GM19455 (cell line): ENCODE results near the gene ARHGAP19.
"Not testable (repeated sequence)": the region's sequence is repeated elsewhere in the genome, so short reads cannot be mapped to it uniquely, and the experiment has no call there.

Experiments used
- ATAC-seq: cut with Tn5 transposase; IDR thresholded peaks from one replicate; pipeline ENCODE4 v1.9.1; 2021; ENCODE audit not compliant: unreplicated experiment

Gene ARHGAP19

DNA sequence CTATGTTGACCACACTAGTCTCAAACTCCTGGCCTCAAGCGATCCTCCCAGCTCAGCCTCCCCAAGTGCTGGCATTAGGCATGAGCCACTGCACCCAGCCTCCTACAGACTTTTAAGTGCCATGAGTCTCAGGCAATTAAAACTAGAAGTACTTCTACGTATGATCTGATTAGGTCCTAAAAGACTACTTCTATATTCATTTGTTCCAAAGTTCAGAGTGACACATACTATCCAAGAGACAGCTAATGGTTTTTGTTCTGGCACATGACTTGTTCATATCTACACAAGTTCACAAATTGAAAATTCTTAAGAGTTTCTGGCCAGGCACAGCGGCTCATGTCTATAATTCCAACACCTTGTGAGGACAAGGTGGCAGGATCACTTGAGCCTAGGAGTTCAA is 11.7 kb downstream of the ARHGAP19 start:
- ATAC-seq, result no peak

DNA sequence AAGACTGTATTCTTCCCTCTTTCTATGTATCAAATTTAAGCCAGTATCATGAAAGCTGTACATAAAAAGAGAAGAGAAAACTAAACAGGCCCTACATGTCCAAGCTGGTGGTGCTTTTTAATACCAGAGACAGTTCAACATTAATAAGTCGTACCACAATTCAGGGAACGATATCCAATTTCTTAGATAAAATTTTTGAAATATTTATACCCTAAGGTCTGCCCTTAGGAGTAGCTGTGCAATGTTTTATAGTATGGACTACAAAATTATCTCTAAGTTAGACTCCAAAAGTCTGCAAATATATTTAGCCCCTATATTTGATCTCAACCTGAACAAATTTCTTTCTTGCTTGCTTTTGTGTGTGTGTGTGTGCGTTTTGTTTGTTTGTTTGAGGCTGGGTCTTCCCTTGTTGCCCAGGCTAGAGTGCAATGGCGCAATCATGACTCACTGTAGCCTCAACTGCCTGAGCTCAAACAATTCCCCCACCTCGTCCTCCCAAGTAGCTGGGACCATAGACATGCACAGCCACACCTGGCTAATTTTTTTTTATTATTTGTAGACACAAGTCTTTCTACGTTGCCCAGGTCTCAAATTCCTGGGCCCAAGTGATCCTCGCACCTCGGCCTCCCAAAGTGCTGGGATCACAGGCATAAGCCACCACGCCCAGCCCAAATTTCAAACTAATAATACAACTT is 13.2 kb downstream of the ARHGAP19 start:
- no peak for ATAC-seq

DNA sequence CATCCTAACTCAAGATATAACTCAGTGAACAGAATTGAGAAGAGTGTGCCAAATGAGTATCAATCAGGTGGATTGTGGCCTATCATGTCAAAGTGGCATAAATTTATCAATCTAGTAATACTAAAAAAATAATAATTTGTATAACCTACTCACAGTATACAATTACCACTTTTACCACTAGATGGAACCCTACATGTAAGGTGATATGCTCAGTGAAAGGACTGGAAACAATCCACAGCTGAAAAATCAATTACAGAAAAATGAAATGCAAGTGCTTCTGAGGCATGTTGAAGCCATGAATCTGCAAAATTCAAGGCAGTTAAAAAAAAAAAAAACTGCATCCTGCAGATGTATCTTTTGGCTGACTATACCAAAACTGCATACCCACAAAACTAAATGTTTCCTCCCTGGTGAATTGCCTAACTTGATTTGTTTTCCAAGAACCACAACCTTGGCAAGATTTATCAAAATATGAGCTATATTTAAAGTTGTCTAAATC is 13.9 kb downstream of the ARHGAP19 start:
- ATAC-seq, result no peak

DNA sequence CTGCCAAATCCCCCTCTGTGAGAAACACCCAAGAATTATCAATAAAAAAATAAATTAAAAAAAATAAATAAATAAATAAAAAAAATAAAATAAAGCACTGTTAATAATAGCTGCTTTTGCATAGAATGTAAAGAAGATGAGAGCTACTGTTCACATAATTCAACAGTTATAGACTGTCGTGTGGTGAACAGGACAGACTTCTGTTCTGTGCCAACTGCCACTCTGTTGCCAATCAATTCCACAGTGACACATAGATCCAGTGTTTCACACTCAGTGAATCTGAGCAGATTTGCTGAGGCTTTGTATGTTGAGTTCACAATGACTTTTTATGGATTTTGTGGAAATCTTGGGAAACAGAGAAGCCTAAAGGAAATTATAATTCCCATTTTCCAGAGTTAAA is 14.9 kb downstream of the ARHGAP19 start:
- ATAC-seq, result no peak

DNA sequence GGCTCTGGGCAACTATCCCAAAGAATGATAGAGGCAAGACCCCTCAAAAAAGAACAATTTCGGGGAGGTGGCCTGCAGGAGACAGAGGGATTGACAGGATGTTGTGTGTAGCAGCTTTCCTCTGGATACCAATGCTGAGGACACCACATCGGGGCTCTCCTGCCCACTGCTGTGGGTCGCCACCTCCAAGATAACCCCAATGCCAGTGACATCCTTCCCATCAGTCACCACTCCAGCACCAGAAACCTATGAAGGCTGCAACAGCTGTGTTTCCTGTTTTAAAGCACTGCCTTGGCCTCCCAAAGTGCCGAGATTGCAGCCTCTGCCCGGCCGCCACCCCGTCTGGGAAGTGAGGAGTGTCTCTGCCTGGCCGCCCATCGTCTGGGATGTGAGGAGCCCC is 17.6 kb downstream of the ARHGAP19 start:
- no peak for ATAC-seq

DNA sequence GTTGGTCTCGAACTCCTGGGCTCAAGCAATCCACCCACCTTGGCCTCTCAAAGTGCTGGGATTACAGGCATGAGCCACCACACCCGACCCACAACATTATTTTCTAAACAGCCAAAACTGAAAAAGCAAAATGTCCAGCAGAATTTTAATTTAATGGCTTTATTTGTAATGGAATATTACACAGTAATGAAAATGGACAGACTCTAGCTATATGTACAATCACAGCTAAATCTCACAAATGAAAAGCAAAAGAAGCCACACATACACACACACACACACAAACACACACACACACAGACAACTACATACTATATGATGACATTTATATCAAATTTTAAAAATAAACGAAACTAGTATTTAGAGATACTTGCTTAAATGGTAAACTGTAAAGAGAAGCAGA is 18.7 kb downstream of the ARHGAP19 start:
- ATAC-seq, result no peak

DNA sequence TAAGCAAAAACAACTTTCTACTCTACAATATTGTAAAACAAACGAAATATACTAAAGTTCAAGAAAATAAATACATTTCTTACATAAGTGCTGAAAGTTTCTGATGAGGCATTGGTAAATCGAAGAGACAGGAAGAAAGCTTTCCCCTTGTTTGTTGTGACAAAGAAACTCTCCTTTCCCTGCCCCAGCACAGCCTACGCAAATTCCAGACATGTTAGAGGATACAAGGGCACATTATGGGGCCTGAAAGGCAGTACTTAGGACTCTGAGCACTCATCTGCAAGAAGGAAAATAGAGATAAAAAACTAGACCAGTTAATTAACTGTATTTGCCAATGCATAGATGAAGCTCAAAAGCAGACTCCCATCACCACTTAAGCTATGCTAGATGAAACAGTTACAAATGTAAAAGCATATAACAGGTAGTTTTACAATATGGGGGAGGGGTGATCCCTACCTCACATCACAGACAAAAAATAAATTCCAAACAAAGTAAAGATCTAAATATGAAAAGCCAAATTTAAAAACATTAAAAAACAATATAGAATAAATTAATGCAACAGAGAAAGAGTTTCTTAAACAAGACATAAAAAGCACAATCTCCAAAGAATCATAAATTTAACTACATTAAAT is 21.8 kb downstream of the ARHGAP19 start:
- no peak for ATAC-seq

DNA sequence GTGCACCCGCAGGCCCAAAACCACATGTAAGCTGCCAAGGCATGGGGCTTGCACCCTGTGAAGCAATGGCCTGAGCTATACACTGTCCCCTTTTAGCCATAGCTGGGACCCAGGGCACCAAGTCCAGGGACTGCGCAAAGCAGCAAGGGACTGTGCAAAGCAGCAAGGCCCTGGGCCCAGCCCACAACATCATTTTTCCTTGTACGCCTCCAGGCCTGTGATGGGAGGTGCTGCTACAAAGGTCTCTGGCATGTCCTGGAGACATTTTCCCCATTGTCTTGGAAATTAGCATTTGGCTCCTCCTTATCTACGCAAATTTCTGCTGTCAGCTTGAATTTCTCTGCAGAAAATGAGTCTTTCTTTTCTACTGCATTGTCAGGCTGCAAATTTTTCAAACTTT is 24.8 kb downstream of the ARHGAP19 start:
- ATAC-seq, result no peak

DNA sequence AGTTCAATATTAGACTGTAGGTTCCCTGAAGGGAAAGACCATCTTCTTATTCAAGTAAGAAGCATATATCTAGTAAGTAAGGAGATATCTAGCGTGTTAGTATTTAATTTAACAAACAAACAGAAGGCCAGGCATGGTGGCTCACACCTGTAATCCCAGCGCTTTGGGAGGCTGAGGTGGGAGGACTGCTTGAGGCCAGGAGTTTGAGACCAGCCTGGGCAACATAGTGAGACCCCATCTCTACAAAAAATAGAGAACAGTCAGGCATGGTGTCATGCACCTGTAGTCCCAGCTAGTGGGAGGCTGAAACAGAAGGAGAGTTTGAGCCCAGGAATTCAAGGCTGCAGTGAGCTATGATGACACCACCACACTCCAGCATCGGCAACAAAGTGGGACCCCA is 27.3 kb downstream of the ARHGAP19 start:
- ATAC-seq, result not testable (repeated sequence)

DNA sequence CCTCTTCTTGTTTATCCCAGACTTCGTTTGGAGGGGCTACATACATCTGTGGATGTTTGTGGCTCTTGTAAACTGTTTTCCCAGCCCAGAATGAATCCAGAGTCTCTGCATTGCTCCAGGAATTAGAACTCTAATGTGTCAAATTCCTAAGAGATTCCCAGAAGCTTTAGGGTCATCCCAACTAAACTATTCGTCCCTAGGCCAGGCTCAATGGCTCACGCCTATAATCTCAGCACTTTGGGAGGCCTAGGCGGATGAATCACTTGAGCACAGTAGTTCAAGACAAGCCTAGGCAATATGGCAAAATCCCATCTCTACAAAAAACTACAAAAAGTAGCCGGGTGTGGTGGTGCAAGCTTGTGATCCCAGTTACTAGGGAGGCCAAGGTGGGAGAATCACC is 28.5 kb downstream of the ARHGAP19 start:
- no peak for ATAC-seq

DNA sequence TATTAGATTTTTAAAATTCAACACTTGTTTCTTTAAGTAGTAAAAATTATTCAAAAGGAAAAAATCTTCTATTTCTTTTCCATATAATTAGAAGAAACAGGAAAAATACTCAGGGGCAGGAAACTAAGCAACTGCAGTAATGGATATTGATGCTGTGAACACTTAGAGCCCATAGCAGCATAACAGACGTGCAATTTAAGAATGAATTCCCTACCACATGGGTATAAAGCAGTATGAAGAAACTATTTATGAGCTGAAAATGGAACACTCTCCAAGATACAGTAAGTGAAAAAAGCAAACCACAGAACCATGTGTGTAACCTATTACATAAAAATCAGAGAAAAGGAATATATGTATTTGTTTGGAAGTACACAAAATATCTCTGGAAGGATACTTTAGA is 30.8 kb downstream of the ARHGAP19 start:
- no peak for ATAC-seq

DNA sequence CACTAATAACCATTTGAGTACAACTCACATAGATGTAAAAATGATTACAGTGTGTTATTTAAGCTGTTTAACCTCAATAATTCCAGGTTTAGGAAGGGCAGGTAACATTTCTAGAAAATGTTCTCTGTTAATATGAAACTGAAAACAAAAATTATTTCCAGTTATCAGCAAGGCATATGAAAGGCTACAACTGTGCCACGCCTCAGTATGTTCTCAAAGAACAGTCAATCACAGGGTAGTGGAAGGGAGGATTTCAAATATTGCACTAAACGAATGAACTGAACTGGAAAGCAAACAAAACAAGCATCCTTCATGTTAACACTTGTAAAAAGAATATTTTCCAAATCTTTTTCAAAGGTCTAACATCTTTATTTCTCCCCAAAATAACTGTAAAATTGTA is 31.3 kb downstream of the ARHGAP19 start:
- ATAC-seq, result no peak

DNA sequence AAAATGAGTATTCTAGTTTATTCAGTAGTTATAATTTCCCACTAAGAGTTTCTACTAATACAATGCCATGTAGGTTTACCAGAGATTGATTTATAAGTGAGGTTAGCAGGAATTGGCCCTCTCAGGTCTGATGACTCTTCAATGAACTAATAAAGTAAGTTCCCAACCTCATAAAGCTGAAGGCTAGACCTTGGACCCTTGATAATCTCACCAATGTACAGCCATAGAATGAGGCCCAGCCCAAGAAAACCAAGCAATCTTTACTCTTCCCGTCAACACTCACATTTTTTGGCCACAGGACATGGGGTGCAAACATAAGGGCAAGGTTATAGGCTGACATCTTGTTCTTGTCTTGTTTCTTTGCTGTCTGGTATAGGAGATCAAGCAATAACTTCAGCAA is 33.3 kb downstream of the ARHGAP19 start:
- ATAC-seq, result no peak

DNA sequence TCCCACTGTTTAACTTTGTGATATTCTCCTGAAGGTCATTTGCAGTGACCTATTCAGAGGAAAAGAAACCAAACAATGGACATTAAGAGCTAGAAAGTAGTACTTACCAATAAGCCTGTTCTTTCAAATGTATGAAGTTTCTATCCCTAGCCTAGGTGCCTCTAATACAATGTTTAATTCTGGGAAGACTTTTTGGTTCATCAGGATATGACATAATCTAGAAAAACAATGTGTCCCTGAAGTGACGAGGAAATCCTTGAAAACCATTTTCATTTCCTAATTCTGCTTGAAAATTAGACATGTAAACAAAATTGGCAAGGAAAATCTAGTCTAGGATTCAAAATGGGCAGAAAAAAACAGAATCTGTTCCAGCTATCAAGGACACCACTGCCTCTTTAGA is 36.1 kb downstream of the ARHGAP19 start:
- no peak for ATAC-seq

DNA sequence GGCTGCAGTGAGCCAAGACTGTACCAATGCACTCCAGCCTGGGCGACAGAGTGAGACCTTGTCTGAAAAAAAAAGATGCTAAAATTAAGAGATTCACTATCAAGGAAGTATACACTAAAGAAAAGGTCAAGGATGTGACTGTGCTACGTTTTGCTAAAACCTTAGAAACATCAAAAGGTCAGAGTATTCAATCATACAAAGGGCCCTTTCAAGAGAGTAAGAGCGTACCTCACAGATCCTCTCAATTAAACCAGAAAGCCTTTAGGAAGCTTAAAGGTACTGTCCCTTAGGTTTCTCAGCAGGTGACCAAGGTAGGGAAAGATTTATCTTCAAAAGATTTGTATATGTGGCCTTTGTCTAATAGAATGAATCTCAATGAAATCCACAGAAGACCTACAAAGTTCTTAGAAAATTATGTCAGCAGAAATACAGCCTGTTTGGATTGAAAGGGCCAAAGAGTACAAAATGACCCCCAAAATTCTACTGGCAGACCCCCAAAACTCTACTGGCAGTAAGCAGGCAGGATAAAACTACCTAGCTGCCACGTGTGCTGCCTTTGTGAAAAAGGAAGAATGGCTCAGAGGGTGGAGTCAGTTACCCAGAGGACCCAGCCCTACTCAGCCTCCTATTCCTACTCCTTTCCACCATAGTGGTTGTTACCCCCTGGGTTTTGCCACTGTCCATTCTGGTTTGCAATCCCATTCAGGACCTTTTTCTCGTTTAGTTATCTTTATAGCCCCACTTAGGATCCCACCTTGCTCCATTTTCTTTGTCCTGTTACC is 36.7 kb downstream of the ARHGAP19 start:
- ATAC-seq, result no peak

DNA sequence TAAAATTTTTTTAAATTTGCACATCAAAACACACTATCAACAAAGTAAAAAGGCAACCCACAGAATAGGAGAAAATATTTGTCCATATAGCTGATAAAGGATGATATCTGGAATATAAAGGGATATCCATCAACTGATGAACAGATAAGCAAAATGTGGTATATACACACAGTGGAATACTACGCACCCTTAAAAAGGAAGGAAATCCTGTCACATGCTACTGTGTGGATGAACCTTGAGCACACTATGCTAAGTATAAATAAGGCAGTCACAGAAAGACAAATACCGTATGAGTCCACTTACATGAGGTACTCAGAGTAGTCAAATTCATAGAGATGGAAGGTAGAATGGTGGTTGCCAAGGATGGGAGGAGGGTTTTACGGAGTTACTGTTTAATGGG is 37.7 kb downstream of the ARHGAP19 start:
- ATAC-seq, result no peak

DNA sequence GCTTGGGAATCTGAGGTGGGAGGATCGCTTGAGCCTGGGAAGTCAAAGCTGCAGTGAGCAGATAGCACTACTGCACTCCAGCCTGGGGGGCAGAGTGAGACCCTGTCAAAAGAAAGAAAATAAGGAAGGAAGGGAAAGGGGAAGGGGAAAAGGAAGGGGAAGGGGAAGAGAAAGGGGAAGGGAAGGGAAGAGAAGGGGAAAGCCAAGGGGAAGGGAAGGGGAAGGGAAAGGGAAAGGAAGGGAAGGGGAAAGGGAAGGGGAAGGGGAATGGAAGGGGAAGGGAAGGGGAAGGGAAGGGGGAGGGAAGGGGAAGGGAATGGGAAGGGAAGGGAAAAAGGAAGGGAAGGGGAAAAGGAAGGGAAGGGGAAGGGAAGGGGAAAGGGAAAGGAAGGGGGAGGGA is 41.5 kb downstream of the ARHGAP19 start:
- no peak for ATAC-seq

DNA sequence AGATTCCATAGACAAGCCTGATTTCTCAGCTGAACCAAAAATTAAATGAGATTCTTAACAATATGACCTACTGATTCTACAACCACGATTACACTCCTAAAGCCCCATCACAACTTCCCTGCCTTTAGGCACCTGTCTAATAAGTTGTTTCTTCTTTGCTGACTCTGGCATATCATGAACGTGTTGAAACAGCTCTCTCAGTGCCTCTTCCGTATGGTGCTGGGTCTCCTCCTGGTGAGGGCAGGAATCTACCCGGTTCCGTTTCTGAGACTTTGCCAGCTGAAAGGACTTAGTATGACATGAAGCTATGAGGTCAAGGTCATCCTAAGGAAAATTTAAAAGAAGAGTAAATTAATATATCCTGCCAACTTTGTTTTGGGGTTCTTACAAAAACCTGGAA is 48.6 kb downstream of the ARHGAP19 start:
- no peak for ATAC-seq

DNA sequence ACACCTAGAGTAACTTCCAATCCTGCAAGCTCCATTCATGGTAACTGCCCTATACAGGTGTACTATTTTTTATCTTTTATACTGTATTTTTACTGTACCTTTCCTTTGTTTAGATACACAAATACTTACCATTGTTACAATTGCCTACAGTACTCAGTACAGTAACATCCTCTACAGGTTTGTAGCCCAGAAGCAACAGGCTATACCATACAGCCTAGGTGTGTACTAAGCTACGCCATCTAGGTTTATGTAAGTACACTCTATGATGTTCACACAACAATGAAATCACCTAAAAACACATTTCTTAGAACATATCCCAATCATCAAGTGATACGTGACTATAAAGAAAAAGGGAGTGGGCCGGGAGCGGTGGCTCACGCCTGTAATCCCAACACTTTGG is 53.6 kb downstream of the ARHGAP19 start:
- no peak for ATAC-seq

DNA sequence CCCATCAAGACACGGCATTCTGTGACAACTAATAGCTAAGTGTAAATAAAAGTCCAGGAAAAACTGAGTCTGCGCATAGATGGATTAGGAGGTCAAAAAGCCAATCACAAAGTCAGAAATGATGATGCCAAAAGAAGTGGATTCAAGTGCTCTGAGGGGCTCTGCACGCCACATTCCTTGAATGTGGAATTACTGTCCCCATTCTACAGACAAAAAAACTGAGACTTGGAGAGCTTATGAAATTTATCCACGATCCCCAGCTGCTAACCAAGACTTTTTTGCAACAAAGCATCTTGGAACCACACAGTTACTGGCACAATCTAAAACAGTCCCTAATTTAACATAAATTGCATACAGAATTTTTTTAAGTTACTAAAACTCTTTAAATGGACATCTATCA is 57.1 kb downstream of the ARHGAP19 start:
- ATAC-seq, result no peak

DNA sequence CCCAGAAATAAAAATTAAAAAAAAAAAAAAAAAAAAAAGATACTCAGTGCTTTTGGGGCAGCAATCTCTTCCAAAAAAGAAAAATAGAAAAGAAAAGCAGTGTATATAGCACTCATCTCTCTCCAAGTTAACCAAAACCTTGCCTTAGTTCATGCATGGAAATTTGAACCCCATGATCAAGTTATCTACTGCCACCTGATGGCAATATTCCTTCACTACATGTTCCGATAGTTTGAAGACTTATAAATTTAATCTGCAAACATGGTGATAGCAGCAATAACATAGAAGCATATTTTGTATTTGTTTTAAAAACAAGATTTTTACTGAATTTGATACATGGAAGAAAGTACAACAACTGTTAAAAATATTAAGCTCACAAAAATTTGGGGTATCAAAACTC is 58.0 kb downstream of the ARHGAP19 start:
- no peak for ATAC-seq

DNA sequence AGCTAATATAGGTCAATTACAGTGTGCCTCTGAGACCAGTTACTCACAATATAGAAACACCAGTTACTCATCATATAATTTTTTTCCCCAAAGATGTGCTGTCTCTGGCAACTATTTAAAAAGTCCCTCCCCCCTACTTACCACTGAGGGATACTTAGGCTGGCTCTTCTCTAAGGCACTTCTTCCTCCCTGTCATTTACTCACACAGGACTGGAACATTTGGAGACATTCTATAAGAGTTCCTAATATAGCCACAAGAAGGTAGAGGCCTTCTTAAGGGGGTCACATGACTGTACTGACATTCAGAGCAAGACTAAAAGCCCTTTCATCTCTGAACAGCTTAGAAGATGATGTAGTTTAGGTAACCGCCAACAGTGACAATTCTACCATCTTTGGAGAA is 62.3 kb downstream of the ARHGAP19 start:
- ATAC-seq, result no peak
